HG03280 (cell line): ENCODE data around the gene KTN1.

Experiments
- ATAC-seq: cut with Tn5 transposase; IDR thresholded peaks from one replicate; pipeline ENCODE4 v1.9.1; 2021; ENCODE audit warnings: mild to moderate bottlenecking, moderate library complexity; ENCODE audit not compliant: unreplicated experiment

Gene KTN1

GRCh38 chr14:55609681-55610080 is 29.7 kb downstream of the KTN1 start:
- no peak for ATAC-seq

DNA sequence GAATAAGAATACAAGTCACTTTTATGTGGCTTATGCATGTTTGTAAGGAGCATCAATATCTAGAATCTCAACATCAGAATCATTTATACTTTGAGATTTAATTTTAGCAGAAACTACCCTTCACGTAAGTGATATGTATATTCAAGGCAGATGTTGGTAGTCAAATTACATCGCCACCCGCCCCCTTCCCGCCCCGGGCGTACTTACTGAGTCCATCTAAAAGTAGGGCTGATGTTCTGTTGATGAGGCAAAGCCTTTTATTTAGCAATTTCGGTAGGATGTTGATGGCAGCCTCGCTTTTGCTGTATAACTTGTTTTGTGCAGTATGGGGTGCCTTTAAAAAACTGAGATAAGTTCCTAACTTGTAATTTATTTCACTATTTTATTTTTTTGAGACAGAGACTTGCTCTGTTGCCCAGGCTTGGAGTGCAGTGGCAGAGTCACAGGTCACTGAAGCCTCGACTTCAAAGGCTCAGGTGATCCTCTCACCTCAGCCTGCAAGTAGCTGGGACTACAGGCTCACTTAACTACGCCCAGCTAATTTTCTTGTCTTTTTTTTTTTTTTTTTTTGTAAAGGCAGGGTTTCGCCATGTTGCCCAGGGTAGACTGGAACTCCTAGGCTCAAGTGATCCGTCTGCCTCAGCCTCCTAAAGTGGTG is 30.8 kb downstream of the KTN1 start:
- no peak for ATAC-seq

DNA sequence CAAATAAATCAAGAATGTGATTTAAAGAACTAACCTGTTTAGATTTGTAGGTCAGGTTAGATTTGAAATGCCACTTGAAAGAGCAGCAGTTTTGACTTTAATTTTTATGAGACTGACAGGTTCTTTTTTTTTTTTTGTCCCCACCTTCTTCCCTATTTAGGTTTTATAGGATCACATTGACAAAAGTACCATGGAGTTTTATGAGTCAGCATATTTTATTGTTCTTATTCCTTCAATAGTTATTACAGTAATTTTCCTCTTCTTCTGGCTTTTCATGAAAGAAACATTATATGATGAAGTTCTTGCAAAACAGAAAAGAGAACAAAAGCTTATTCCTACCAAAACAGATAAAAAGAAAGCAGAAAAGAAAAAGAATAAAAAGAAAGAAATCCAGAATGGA is 31.9 kb downstream of the KTN1 start:
- ATAC-seq = no peak

DNA sequence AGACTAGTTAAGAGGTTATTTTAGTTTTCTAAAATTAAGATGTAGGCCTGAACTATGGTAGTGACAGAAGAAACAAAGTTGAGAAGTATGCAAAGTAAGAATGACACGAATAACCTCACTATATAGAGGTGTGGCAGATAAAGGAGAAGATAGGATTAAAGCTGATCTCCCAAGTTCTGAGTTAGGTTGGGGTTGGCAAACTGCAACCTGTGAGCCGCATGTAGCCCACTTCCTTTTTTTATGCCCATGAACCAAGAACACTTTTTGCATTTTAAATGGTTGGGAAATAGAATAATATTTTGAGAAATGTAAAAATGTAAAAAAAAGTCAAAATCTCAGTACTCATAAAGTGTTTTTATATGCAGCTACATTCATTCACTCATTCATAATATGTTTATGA is 34.3 kb downstream of the KTN1 start:
- no peak for ATAC-seq

DNA sequence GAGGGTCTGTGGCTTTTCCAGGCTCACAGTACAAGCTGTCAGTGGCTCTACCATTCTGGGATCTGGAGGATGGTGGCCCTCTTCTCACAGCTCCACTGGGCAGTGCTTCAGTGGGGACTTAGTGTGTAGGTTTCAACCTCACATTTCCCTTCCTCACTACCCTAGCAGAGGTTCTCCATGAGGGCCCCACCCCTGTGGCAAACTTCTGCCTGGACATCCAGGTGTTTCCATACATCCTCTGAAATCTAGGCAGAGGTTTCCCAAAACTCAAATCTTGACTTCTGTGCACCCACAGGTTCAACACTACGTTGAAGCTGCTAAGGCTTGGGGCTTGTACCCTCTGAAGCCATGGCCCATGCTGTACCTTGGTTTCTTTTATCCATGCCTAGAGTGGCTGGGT is 40.3 kb downstream of the KTN1 start:
- no peak for ATAC-seq

- ATAC-seq = no peak
Observed at GRCh38 chr14:55620981-55621380, 41.0 kb downstream of the KTN1 start.

GRCh38 chr14:55621391-55621790 is 41.4 kb downstream of the KTN1 start:
- no peak for ATAC-seq

DNA sequence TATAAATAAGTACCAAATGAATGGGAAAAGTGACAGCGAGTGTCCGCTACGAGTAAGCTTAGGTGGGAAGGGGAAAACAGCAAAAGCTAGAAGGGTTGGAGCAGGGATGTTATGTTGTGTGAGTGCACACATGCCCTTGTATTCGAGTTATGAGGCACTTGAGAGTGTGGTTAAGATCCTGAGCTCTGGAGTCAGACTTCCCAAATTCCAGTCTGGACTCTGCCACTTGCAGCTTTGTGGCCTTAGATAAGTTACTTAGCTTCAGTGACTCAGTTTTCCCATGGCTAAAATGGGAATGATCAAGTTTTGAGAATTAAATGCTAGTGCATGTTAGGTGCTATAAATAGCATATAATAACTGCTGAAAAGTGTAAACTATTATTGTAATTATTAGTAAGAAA is 44.9 kb downstream of the KTN1 start:
- no peak for ATAC-seq

DNA sequence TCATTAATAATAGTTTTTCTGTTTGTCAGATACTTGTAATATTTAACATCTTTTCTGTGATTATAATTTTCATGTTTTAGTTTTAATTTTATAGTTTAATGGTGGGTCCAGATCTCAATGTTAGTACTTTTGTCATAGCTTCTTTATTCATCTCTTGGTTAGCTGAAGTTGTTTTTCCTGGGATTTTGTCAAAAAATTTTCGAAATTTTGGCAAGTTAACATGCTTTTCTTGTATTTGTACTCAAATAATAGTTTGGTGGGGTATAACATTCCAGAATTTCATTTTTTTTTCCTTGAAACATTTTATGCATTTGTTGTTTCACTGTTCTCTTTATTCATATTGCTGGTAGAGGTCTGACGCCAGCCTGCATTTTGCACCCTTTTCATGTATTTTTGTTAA is 45.5 kb downstream of the KTN1 start:
- ATAC-seq = no peak

DNA sequence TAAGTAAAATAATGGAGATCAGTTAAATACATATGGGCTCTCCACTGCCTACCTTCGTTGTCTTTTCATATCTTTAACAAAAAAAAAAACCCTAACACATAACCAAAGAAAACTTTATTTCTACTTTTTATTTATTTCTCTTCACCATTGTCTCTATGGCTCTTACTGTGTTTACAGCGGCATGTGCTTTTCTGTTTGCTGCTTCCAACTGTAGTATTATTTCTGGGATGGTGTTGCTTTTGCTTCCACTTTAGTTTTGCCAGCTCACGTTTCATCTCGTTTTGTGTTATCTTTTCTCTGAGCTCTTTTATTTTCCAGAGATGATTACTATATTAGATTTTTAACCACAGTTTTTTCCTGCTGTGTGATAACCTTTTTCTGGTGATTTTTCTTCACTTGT is 46.1 kb downstream of the KTN1 start:
- no peak for ATAC-seq

- ATAC-seq = no peak
Observed at GRCh38 chr14:55628426-55628825, 48.4 kb downstream of the KTN1 start.

DNA sequence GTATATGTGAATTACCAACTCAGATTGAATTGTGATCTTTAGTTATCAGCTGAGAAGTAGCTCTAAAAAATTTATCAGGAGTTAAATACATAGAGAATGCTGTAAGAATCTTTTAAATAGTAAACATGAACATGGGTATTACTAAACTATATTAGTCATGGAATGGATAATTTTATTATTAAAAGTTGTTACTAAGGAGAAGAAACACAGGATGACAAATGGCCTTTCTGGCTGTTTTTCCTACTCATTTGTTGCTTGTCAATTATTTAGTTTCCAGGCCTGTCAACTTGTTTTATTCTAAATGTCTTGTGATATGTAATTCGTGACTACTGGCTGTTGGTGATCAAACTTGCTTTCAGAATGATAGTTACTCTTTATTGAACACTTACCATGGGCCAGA is 58.7 kb downstream of the KTN1 start:
- ATAC-seq = no peak

DNA sequence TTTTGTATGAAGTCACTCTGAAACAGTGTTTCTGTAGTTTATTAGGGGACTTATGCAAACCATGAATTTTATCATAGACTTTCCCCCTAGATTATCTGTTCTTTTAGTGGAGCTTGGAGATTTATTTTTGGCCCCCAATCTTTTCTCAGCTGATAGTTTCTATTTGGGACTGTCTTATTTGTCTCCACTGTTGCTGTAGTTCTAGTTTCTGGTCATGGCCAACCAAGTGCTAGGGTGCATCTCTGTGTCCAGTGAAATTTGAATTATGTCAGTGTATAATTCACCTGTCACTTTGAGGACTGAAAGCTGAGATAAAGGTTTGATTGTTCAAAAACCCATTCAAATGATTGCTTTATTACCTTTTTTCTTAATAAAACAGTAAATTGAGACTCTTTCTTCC is 61.3 kb downstream of the KTN1 start:
- ATAC-seq = no peak

- no peak for ATAC-seq
Observed at GRCh38 chr14:55641954-55642353, 61.9 kb downstream of the KTN1 start.

DNA sequence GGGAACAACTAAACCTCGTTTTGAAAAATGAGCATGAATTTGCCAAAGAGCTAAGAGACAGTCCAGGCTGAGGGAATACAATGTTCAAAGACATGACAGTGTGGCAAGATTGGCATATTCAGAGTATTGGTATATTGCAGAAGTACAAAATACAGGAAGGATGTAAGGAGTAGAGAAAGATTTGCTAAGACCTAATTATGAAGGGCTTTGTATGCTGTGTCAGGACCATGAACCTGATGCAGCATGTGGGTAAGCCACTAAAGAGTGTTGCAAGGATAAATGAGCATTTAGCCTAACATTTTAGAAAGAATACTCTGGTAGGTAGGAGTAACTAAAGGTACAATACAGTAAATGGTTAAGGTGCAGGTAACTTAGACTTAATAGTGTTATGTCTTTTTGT is 65.1 kb downstream of the KTN1 start:
- no peak for ATAC-seq

DNA sequence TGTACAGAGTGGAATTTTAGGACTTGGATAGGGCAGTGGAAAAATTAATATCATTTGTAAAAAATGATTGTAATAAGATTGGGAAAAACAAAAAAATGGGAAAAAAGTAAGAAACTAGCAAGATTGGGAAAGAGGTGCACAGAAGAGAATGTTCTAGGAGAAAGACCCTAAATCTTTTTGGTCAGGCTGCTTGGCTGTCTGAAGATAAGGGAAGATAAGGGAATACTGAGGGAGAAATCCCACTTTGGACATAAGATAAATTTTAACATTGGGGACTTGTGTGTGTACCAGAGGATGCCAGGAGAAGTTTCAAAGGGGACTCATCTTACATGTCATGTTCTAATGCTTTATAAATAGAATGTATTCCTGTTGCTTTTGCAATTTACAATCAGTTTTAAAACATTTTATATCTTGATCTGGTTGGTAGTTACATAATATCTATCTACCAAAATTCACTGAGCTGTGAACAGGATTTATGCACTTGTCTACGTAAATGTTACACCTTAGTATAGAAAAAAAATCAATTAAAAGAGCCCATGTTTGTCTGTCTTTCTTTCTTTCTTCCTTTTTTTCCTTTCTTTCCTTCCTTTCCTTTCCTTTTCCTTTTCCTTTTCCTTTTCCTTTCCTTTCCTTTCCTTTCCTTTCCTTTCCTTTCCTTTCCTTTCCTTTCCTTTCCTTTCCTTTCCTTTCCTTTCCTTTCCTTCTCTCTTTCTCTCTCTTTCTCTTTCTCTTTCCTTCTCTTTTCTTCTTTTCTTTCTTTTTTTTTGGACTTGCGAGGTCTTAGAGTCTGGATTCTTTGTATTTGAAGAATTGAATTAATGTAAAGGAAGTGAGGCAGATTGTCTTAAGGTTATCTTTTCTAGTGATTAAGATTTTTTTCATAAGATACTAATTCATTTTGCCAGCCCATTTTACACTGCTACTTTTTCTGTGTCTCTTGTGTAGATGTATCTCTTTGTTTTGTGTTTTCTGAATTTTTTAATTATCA is 66.1 kb downstream of the KTN1 start:
- no peak for ATAC-seq

- no peak for ATAC-seq
Observed at GRCh38 chr14:55650992-55651391, 71.0 kb downstream of the KTN1 start.

DNA sequence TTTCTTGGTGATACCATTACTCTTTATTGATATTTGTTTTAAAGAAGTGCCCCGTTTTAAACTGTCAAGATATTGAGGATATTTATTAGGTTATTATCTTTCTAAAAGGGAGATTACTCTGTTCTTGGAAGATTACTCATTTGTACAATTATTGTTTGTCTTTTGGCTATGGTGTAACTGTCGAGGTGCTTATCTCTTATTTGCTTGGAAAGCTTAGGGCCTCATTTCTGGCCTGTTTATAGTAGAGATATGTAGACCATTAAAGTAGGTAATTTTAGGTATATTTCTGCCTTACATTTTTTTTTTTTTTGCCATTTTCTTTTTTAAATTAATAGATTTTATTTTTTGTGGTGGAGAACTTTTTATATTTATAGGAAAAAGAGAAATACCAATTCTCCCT is 74.2 kb downstream of the KTN1 start:
- ATAC-seq = no peak

DNA sequence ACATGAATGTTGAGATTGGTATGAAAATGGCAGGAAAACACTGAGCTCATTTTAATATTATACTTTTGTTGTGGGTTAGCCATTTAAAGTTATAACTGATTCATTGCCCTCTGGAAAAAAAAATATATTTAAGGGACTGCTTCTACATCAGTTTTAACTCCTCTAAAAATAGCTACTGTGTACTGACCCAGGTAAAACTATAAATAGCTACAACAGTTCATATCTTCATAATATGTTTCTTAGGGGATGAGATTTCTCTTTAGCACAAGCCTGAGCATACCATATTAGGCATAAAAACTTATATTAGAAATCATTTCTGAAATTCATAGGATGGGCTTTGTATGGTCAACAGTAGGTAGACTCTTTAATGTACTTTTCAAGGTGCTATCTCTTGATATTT is 81.0 kb downstream of the KTN1 start:
- ATAC-seq = no peak

DNA sequence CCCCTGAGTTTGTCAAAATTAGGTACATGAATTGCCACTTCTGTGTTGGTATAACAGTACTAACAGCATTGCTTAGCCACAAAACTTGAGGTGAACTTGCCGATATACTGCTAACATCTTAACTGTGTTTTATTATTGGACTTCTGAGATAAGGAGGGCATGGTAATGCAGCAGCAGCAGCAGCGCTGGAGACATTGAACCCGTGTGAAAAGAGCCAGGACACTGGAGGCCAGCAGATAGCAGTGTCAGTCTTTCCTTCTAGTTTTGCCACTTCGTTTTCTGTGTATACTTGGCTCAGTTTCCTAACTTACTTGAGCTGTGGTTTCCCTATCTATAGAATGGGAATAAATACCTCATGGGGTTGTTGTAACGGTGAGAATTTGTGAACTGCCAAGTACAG is 82.7 kb downstream of the KTN1 start:
- no peak for ATAC-seq

DNA sequence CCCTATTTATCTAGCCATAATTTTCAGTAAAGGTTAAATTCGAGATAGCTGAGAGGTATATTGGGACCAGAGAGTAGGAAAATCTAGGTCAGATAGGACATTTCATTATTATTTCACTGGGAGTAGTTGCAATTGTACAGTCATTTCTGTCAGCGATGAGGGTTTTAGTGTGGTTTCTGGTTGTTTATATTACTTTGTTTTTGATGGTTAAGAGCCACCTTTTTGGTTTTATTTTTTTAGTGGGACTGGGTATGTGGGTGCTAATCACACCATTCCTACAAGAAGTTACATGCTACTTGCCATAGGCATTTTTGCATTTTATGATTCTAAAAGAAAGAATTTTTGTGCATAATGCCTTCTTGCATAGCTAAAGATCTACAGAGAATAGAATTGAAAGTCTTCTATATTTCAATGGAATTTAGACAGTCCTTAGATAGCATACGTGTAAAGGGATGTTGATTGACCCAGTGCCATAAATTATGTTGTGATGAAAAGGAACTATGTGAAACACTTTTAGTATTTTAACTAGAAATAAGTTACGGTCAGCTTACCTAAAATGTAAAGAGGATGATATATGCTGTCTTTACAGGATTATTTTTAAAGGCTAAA is 85.2 kb downstream of the KTN1 start:
- no peak for ATAC-seq

GRCh38 chr14:55667801-55668200 is 87.8 kb downstream of the KTN1 start:
- ATAC-seq = no peak
